ENCODE measurements around the gene FASN. TPM values are rescaled to one million over a fixed set of nuclear protein-coding genes. Genes with fewer than 3 reads are reported as not detected.
A peak's percentile ranks its signal among the peaks of the same experiment; 100 is the strongest.

The FASN gene
- total and polyA plus RNA-seq, 2 of the 13 experiments (the other 11 are each of a cell fraction or from before 2014, with no cell fraction given), result 51.7 to 101 TPM

DNA sequence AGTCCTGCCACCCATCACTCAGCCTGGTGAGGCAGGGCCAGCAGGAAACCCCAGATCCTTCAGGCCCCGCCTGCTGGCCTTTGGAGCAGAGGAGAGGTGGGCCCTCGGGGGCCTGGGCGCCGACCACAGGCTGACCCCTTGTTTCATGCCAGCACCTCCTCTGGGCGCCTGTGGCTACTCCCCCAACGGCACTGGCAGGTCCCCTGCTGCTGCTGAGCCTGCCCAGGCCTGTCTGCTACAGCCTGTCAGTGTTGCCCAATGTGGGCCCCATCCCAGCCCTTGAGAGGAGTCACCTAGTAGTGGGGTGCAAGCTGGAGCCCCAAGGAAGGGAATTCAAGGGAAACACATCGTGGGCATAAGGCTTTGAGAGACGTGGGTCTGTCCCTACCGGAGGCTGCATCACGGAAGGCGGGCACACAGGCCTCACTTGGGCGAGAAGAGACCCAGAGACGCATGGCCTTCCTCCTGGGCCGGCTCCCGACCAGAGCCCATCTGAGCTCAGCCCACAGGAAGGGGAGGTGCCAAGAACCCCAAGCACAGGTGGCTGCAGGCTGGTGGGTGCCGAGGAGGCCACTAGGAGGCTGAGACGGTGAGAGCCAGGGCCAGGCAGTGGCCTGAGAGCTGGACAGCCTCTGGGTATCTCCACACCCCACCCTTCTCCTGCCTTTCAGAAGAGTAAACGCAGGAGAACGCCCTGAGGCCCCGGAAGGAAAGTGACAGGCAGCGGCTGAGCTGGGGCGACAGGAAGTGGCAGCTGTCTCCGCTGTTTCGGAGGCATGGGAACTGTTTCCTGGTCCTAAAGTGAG, 8.0 kb upstream of the FASN start (continued):
- TF ChIP-seq ZNF878 (CRISPR knock-in tag; IDR thresholded peaks at IDR 0.05) (peak; percentile 47; the same call in 1 of the 2 replicates), CHCHD3 (CRISPR knock-in tag; IDR thresholded peaks at IDR 0.05) (no peak), KAT2B (IDR thresholded peaks at IDR 0.05; ENCODE audit: borderline replicate concordance, low read depth, low read length) (no peak), PAX8 (CRISPR knock-in tag; IDR thresholded peaks at IDR 0.05; ENCODE audit: borderline replicate concordance) (peak; percentile 55; the same call in 1 of the 2 replicates), NFIB (CRISPR knock-in tag; IDR thresholded peaks at IDR 0.05; ENCODE audit: borderline replicate concordance) (no peak), MAFK (conservative IDR thresholded peaks at IDR 0.05 in 1 of 2, IDR thresholded peaks at IDR 0.05 in 1 of 2; ENCODE audit: low read length in 2 of 2) (no peak), ZNF616 (CRISPR knock-in tag; IDR thresholded peaks at IDR 0.05; ENCODE audit: low read depth) (peak; percentile 92; the same call in 1 of the 2 replicates), POLR2AphosphoS2 (IDR thresholded peaks at IDR 0.05; ENCODE audit: low read depth, low read length) (no peak), CREM (IDR thresholded peaks at IDR 0.05) (no peak; the same call in 1 of the 2 replicates), CREM (CRISPR knock-in tag; IDR thresholded peaks at IDR 0.05) (no peak), ISL2 (CRISPR knock-in tag; IDR thresholded peaks at IDR 0.05) (peak; percentile 69; the same call in 1 of the 2 replicates), WIZ (CRISPR knock-in tag; IDR thresholded peaks at IDR 0.05) (no peak), TOE1 (CRISPR knock-in tag; IDR thresholded peaks at IDR 0.05) (peak; percentile 94), MBD4 (IDR thresholded peaks at IDR 0.05; ENCODE audit: borderline replicate concordance, low read length) (no peak), AHR (CRISPR knock-in tag; IDR thresholded peaks at IDR 0.05) (peak; percentile 64)
- TF ChIP-seq, protein P1, sequence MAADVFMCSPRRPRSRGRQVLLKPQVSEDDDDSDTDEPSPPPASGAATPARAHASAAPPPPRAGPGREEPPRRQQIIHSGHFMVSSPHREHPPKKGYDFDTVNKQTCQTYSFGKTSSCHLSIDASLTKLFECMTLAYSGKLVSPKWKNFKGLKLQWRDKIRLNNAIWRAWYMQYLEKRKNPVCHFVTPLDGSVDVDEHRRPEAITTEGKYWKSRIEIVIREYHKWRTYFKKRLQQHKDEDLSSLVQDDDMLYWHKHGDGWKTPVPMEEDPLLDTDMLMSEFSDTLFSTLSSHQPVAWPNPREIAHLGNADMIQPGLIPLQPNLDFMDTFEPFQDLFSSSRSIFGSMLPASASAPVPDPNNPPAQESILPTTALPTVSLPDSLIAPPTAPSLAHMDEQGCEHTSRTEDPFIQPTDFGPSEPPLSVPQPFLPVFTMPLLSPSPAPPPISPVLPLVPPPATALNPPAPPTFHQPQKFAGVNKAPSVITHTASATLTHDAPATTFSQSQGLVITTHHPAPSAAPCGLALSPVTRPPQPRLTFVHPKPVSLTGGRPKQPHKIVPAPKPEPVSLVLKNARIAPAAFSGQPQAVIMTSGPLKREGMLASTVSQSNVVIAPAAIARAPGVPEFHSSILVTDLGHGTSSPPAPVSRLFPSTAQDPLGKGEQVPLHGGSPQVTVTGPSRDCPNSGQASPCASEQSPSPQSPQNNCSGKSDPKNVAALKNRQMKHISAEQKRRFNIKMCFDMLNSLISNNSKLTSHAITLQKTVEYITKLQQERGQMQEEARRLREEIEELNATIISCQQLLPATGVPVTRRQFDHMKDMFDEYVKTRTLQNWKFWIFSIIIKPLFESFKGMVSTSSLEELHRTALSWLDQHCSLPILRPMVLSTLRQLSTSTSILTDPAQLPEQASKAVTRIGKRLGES (CRISPR knock-in tag; IDR thresholded peaks at IDR 0.05; ENCODE audit: borderline replicate concordance), result no peak; the same call in 1 of the 2 replicates
- TF ChIP-seq, protein P2, sequence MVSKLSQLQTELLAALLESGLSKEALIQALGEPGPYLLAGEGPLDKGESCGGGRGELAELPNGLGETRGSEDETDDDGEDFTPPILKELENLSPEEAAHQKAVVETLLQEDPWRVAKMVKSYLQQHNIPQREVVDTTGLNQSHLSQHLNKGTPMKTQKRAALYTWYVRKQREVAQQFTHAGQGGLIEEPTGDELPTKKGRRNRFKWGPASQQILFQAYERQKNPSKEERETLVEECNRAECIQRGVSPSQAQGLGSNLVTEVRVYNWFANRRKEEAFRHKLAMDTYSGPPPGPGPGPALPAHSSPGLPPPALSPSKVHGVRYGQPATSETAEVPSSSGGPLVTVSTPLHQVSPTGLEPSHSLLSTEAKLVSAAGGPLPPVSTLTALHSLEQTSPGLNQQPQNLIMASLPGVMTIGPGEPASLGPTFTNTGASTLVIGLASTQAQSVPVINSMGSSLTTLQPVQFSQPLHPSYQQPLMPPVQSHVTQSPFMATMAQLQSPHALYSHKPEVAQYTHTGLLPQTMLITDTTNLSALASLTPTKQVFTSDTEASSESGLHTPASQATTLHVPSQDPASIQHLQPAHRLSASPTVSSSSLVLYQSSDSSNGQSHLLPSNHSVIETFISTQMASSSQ (IDR thresholded peaks at IDR 0.05; ENCODE audit: low read depth), result no peak
- TF ChIP-seq, protein P2 (CRISPR knock-in tag; IDR thresholded peaks at IDR 0.05; ENCODE audit: borderline replicate concordance), result peak; percentile 28; the same call in 1 of the 2 replicates

Data from HepG2 (cell line).